HCT116 (cell line): Measurements from ENCODE around the gene NKX1-1. TPM values are rescaled to one million over a fixed set of nuclear protein-coding genes. Genes with fewer than 3 reads are reported as not detected.
A peak's percentile ranks its signal among the peaks of the same experiment; 100 is the strongest.

ENCODE experiments used
- ATAC-seq: fragments of 200-7000 bp; cut with Tn5 transposase; 2 replicates; pipeline ENCODE4 v1.9.1; 2020; ENCODE audit warnings: mild to moderate bottlenecking, moderate library complexity
- BruUV-seq: library from RNA; stranded (reverse); fragments of 400-500 nt; replicated peaks from 2 replicates; lab custom pipeline; 2021; lab: Mats Ljungman, UMichigan
- CTCF ChIA-PET: fragments of 300-600 bp; sonication (Branson Sonifier 250); formaldehyde crosslinking; loops from one replicate; lab custom pipeline; 2021; ENCODE audit warnings: antibody characterized with exemption; lab: Charles Lee
- POLR2A ChIA-PET: fragments of 300-600, 350-600 bp; sonication (Branson Sonifier 250); formaldehyde crosslinking; loops from one replicate; lab custom pipeline; 2021; ENCODE audit warnings: antibody characterized with exemption; lab: Charles Lee
- RAD21 ChIA-PET, 2 experiments: fragments of 300-600 bp; sonication (Branson Sonifier 250); formaldehyde crosslinking; loops; one replicate each; lab custom pipeline; 2023; ENCODE audit warnings: low total read pairs in 2 of 2; ENCODE audit not compliant: uncharacterized antibody in 2 of 2, unreplicated experiment in 2 of 2, low non-redundant PET in 1 of 2; lab: Charles Lee
- DNase-seq: peaks from one replicate; pipeline ENCODE4 v3.0.0-alpha.2; 2010; ENCODE audit warnings: low read depth, low spot score
- H2AFZ ChIP-seq: fragments of 200-600 bp; shearing (Covaris generic), sonication (generic); 2 replicates; pipeline ENCODE4 v1.6.1; 2017; ENCODE audit warnings: low read depth, mixed run types, mixed read lengths, antibody characterized with exemption, low read length; ENCODE audit not compliant: poor library complexity, severe bottlenecking
- H3K27ac ChIP-seq: 2 replicates; pipeline ENCODE4 v1.5.1; 2012; ENCODE audit warnings: low read depth, low read length
- H3K27me3 ChIP-seq: fragments of 200-600 bp; sonication (generic); 2 replicates; pipeline ENCODE4 v1.6.1; 2016; ENCODE audit warnings: mixed run types, low read length, mixed read lengths; ENCODE audit not compliant: insufficient read depth
- H3K36me3 ChIP-seq, 2 experiments: fragments of 200-500 bp in 1 of 2; fragments of 200-600 bp in 1 of 2; sonication (Bioruptor generic) in 1 of 2; sonication (generic) in 1 of 2; 2 replicates each; pipeline versions ENCODE4 v1.5.1 to v1.6.1; 2014 to 2016; ENCODE audit warnings: low read length in 2 of 2, inconsistent platforms in 1 of 2, mixed read lengths in 1 of 2, mixed run types in 1 of 2; ENCODE audit not compliant: insufficient read depth in 2 of 2, control insufficient read depth in 1 of 2
- H3K4me1 ChIP-seq, 2 experiments: fragments of 200-600 bp in 1 of 2; sonication (generic) in 1 of 2; 2 replicates each; pipeline versions ENCODE4 v1.5.1 to v1.6.1; 2012 to 2017; ENCODE audit warnings: low read length in 2 of 2, inconsistent platforms in 1 of 2, mild to moderate bottlenecking in 1 of 2, mixed read lengths in 1 of 2, mixed run types in 1 of 2, moderate library complexity in 1 of 2; ENCODE audit not compliant: insufficient read depth in 2 of 2, control insufficient read depth in 1 of 2
- H3K4me2 ChIP-seq: fragments of 200-600 bp; sonication (generic); 2 replicates; pipeline ENCODE4 v1.6.1; 2017; ENCODE audit warnings: mixed run types, low read length, mixed read lengths
- H3K4me3 ChIP-seq, 2 experiments: fragments of 200-600 bp in 1 of 2; sonication (generic) in 1 of 2; replicated peaks in 1 of 2; 2 replicates each; pipeline ENCODE4 v1.5.1; 2011 to 2016; ENCODE audit warnings: low read length in 2 of 2, control low read depth in 1 of 2, low read depth in 1 of 2, mild to moderate bottlenecking in 1 of 2, mixed read lengths in 1 of 2, mixed run types in 1 of 2
- H3K79me2 ChIP-seq: fragments of 200-600 bp; sonication (generic); 2 replicates; pipeline ENCODE4 v1.6.1; 2017; ENCODE audit warnings: mild to moderate bottlenecking, mixed run types, low read length, moderate library complexity, mixed read lengths; ENCODE audit not compliant: insufficient read depth
- H3K9ac ChIP-seq: fragments of 200-600 bp; sonication (generic); 2 replicates; pipeline ENCODE4 v1.6.1; 2016; ENCODE audit warnings: low read length, mixed read lengths
- H3K9me2 ChIP-seq: fragments of 200-600 bp; sonication (generic), shearing (Covaris generic); 2 replicates; pipeline ENCODE4 v1.6.1; 2017; ENCODE audit warnings: mixed run types, mild to moderate bottlenecking, moderate library complexity; ENCODE audit not compliant: insufficient read depth
- H3K9me3 ChIP-seq, 2 experiments: fragments of 200-500 bp in 1 of 2; fragments of 200-600 bp in 1 of 2; sonication (Bioruptor generic) in 1 of 2; sonication (generic) in 1 of 2; 2 replicates each; pipeline ENCODE4 v1.6.1; 2014 to 2017; ENCODE audit warnings: low read length in 2 of 2, mixed read lengths in 2 of 2, inconsistent platforms in 1 of 2, low read depth in 1 of 2, mild to moderate bottlenecking in 1 of 2, mixed run types in 1 of 2, moderate library complexity in 1 of 2; ENCODE audit not compliant: control insufficient read depth in 1 of 2, insufficient read depth in 1 of 2
- H4K20me1 ChIP-seq: fragments of 200-600 bp; sonication (generic), shearing (Covaris generic); 2 replicates; pipeline ENCODE4 v1.6.1; 2017; ENCODE audit warnings: mixed run types, mild to moderate bottlenecking, moderate library complexity; ENCODE audit not compliant: insufficient read depth
- CBX3 ChIP-seq: IDR thresholded peaks from 2 replicates; pipeline ENCODE4 v1.6.1; 2012; ENCODE audit warnings: low read depth
- CTCF ChIP-seq, 3 experiments: fragments of 200-600 bp in 1 of 3; sonication (generic) in 1 of 3; IDR thresholded peaks in 2 of 3; conservative IDR thresholded peaks in 1 of 3; 2 replicates each; pipeline ENCODE4 v1.5.1; 2012 to 2017; ENCODE audit warnings: low read depth in 2 of 3, low read length in 2 of 3, antibody characterized with exemption in 1 of 3, borderline replicate concordance in 1 of 3, control low read depth in 1 of 3, mild to moderate bottlenecking in 1 of 3, mixed read lengths in 1 of 3, mixed run types in 1 of 3, moderate library complexity in 1 of 3; ENCODE audit not compliant: insufficient read depth in 1 of 3
- EZH2 ChIP-seq: fragments of 200-600 bp; sonication (generic); IDR thresholded peaks from 2 replicates; pipeline ENCODE4 v1.6.1; 2017; ENCODE audit warnings: antibody characterized with exemption, mixed run types
- EZH2phosphoT487 ChIP-seq: fragments of 200-600 bp; IDR thresholded peaks from 2 replicates; pipeline ENCODE4 v1.6.1; 2018; ENCODE audit warnings: antibody characterized with exemption, borderline replicate concordance
- FOSL1 ChIP-seq: IDR thresholded peaks from 2 replicates; pipeline ENCODE4 v1.6.1; 2012; ENCODE audit warnings: low read depth
- JUND ChIP-seq: IDR thresholded peaks from 2 replicates; pipeline ENCODE4 v1.6.1; 2012
- POLR2A ChIP-seq: IDR thresholded peaks from 2 replicates; pipeline ENCODE4 v1.7.0; 2011; ENCODE audit warnings: borderline replicate concordance; ENCODE audit not compliant: insufficient read depth, insufficient read length; ENCODE audit errors: extremely low read depth
- POLR2AphosphoS5 ChIP-seq: IDR thresholded peaks from 2 replicates; pipeline ENCODE4 v1.6.1; 2011; ENCODE audit warnings: mild to moderate bottlenecking, low read depth, low read length, moderate library complexity
- RAD21 ChIP-seq: IDR thresholded peaks from 2 replicates; pipeline ENCODE4 v1.6.1; 2012; ENCODE audit warnings: low read depth, mild to moderate bottlenecking
- REST ChIP-seq: IDR thresholded peaks from 2 replicates; pipeline ENCODE4 v1.6.1; 2012; ENCODE audit warnings: low read depth
- SRF ChIP-seq: IDR thresholded peaks from 2 replicates; pipeline ENCODE4 v1.6.1; 2012; ENCODE audit warnings: low read depth
- TCF7L2 ChIP-seq: IDR thresholded peaks from 2 replicates; pipeline ENCODE4 v1.7.0; 2011; ENCODE audit warnings: borderline replicate concordance, inconsistent platforms; ENCODE audit not compliant: insufficient read depth, insufficient read length; ENCODE audit errors: extremely low read depth
- ZBTB33 ChIP-seq: IDR thresholded peaks from 2 replicates; pipeline ENCODE4 v1.6.1; 2011; ENCODE audit warnings: mild to moderate bottlenecking, low read length, moderate library complexity; ENCODE audit not compliant: insufficient replicate concordance; ENCODE audit errors: extremely low read depth
- ZFX ChIP-seq: fragments of 450-650 bp; IDR thresholded peaks from 2 replicates; pipeline ENCODE4 v1.6.1; 2017
- intact Hi-C: fragments of 100-400 bp; cut with micrococcal nuclease; formaldehyde crosslinking; loops from 2 replicates; pipeline ENCODE4 v1.10.0; 2022
- total RNA-seq: library from RNA; stranded (reverse); gene quantifications from one replicate; pipeline ENCODE4 v1.2.1, GENCODE V29; 2021; ENCODE audit not compliant: unreplicated experiment

NKX1-1 gene
- total RNA-seq, 1 experiment from 2014 or later, result not detected

GRCh38 chr4:1411436-1412375, 5.5 kb upstream of the NKX1-1 start:
- H3K27me3 ChIP-seq, result no peaks in the 10 kb centered on the region
- H3K27ac ChIP-seq, result no peak overlapping the region
- H2AFZ ChIP-seq, result no peak overlapping the region
- no peaks in the 10 kb centered on the region for H3K9me2 ChIP-seq
- no peak for DNase-seq
- H3K9me3 ChIP-seq, result no peaks in the 10 kb centered on the region
- H3K4me1 ChIP-seq, result no peaks in the 10 kb centered on the region
- no peaks in the 10 kb centered on the region for H3K79me2 ChIP-seq
- TF ChIP-seq RAD21 (peak; percentile 37), FOSL1 (no peak), JUND (no peak), ZFX (no peak), EZH2phosphoT487 (no peak), REST (no peak), CBX3 (no peak), EZH2 (no peak), TCF7L2 (no peak), POLR2AphosphoS5 (no peak), SRF (no peak), POLR2A (no peak), ZBTB33 (no peak), CTCF (IDR thresholded peaks at IDR 0.05 in 2 of 3, conservative IDR thresholded peaks at IDR 0.05 in 1 of 3; ENCODE audit: borderline replicate concordance in 1 of 3, insufficient read depth in 1 of 3, low read depth in 2 of 3, low read length in 2 of 3) (peak; percentile 7 to 27 (median 25); a peak in 4 of 6 replicates)
- ChIA-PET RAD21 (no interaction called here), POLR2A (no interaction called here), CTCF (no interaction called here)
- no peak overlapping the region for H3K4me2 ChIP-seq
- H3K36me3 ChIP-seq, result no peaks in the 10 kb centered on the region
- ATAC-seq, result peak; percentile 75
- no TSS peak for BruUV-seq
- H4K20me1 ChIP-seq, result no peaks in the 10 kb centered on the region
- intact Hi-C loops, result no loop called here
- no peak overlapping the region for H3K9ac ChIP-seq
- H3K4me3 ChIP-seq, result no peak overlapping the region
